Loucy (cell line): ENCODE measurements around the gene CADM1.

Experiments
- EZH2phosphoT487 ChIP-seq: fragments of 200-600 bp; IDR thresholded peaks from 2 replicates; pipeline ENCODE4 v1.6.1; 2018; ENCODE audit warnings: antibody characterized with exemption, mild to moderate bottlenecking, moderate library complexity, borderline replicate concordance
- TF ChIP-seq, protein P1 (sequence below): fragments of 200-600 bp; sonication (generic); conservative IDR thresholded peaks from 2 replicates; pipeline ENCODE4 v1.5.1; 2014; ENCODE audit warnings: mild to moderate bottlenecking, antibody characterized with exemption, low read length

DNA sequence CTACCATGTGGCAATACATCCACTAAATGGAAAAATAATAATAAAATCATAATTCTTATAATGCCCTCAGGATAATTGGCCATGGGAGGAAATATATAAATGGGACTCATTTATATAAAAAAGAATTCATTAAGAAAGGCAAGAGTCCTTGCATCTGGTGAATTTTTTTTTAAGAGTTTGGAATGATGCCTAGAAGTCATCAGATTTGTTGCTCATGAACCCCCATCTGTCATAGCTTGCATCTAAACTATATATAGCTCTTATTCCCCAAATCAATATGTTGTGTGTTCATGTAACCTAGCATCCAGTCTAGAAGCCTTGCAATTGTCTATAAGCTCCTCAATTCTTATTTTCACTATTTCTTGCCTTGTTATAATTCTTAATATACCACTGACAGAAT lies 75.9 kb downstream of the CADM1 start:
- TF ChIP-seq, protein P1, sequence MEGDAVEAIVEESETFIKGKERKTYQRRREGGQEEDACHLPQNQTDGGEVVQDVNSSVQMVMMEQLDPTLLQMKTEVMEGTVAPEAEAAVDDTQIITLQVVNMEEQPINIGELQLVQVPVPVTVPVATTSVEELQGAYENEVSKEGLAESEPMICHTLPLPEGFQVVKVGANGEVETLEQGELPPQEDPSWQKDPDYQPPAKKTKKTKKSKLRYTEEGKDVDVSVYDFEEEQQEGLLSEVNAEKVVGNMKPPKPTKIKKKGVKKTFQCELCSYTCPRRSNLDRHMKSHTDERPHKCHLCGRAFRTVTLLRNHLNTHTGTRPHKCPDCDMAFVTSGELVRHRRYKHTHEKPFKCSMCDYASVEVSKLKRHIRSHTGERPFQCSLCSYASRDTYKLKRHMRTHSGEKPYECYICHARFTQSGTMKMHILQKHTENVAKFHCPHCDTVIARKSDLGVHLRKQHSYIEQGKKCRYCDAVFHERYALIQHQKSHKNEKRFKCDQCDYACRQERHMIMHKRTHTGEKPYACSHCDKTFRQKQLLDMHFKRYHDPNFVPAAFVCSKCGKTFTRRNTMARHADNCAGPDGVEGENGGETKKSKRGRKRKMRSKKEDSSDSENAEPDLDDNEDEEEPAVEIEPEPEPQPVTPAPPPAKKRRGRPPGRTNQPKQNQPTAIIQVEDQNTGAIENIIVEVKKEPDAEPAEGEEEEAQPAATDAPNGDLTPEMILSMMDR: no peak
- no peak for TF ChIP-seq EZH2phosphoT487
